NAMALWA (cell line): ENCODE results near the gene RBM41.
"Not testable (repeated sequence)": the region's sequence is repeated elsewhere in the genome, so short reads cannot be mapped to it uniquely, and the experiment has no call there.

ENCODE experiments used
- DNase-seq: peaks from one replicate; pipeline ENCODE4 v3.0.0-alpha.2; 2015; ENCODE audit warnings: low spot score

The RBM41 gene

GRCh38 chrX:107118322-107119147 is at the start of gene RBM41:
TSS of gene RBM41 (minus strand) at chrX:107118822. CDS start at chrX:107118773, 49 bp downstream.
- DNase-seq: peak; percentile 70

- no peak for DNase-seq
These were observed 49.6 kb upstream of the RBM41 start for GRCh38 chrX:107168257-107168656.

DNA sequence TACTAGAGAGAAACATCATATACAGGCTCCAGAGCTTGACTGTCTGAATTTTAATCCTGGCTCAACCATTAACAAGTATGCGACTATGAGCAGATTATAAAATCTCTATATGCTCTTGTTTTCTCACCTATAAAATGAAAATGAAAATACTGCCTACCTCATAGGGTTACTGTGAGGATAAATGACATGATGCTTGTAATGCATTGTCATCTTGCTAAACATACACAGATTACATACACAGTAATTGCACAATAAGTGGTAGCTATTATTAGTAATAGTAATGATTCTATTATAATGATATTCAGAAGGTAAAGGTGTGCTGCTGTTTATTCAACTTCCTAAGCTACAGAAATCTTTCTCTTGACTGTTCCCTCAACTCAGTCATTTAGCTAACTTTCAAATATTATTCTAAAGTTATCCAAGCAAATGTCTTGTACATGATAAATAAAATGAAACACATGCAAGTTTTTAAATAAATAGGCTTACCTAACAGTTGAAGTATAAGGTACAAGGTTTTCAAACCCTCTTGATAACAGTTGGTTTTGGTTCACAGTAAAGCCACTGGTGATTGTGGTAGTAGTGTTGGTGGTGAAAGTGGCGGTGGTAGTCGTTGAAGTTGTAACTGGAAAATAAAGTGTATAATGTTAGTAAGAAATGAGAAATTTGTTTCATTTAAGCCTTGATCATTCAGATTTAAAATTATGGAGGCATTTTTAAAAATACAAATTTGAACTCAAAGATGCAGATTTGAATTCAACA is 48.7 kb upstream of the RBM41 start:
- no peak for DNase-seq

DNA sequence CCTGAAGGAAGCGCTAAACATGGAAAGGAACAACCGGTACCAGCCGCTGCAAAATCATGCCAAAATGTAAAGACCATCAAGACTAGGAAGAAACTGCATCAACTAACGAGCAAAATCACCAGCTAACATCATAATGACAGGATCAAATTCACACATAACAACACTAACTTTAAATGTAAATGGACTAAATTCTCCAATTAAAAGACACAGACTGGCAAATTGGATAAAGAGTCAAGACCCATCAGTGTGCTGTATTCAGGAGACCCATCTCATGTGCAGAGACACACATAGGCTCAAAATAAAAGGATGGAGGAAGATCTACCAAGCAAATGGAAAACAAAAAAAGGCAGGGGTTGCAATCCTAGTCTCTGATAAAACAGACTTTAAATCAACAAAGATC is 39.0 kb upstream of the RBM41 start:
- not testable (repeated sequence) for DNase-seq

DNA sequence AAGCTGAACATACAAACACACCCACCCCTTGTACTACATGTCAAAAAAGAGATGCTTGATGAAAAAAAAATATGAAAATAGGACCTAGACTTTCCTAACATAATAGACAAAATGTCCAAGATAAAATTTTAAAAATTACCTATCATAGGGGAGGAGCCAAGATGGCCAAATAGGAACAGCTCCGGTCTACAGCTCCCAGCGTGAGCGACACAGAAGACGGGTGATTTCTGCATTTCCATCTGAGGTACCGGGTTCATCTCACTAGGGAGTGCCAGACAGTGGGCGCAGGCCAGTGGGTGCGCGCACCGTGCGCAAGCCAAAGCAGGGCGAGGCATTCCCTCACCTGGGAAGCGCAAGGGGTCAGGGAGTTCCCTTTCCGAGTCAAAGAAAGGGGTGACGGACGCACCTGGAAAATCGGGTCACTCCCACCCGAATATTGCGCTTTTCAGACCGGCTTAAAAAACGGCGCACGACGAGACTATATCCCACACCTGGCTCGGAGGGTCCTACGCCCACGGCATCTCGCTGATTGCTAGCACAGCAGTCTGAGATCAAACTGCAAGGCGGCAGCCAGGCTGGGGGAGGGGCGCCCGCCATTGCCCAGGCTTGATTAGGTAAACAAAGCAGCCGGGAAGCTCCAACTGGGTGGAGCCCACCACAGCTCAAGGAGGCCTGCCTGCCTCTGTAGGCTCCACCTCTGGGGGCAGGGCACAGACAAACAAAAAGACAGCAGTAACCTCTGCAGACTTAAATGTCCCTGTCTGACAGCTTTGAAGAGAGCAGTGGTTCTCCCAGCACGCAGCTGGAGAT is 37.2 kb upstream of the RBM41 start:
- DNase-seq: not testable (repeated sequence)

DNA sequence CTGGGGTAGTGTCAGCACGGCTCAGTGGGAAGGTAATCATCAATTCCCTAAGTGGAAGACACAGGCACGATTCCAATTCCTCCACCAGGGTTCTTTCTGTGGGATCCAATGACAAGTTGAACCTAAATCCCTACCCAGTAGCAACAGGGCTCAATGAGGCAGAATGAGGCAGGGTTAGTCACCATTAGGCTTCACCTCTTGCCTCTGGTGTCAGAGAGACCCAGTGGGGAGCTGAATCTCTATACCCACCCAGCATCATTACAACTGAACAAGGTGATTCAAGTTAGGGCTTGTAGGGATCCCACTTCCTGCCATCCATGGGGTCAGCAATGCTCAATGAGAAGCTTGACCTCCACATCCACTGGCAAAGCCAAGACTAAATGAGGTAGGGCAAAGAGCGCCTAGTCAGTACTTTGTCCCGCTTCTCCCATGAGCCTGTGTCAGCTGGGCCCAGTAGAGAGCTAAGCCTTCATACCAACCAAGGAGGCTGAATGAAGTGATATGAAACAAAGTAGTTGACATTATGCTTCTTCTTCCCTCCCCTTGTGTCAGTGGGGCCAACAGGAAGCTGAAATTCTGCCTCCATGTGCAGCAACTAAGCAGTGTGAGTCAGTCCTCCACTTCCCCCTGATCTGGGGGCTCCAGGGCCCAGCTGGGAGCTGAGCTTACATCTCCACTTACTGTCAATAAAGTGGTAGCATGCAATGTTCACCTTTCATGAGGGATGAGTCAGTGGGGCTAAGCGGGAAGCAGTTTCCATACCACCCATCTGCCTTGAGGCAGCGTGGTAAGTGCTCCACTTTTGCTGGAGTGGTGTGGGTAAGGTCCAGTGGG is 36.4 kb upstream of the RBM41 start:
- DNase-seq: no peak

DNA sequence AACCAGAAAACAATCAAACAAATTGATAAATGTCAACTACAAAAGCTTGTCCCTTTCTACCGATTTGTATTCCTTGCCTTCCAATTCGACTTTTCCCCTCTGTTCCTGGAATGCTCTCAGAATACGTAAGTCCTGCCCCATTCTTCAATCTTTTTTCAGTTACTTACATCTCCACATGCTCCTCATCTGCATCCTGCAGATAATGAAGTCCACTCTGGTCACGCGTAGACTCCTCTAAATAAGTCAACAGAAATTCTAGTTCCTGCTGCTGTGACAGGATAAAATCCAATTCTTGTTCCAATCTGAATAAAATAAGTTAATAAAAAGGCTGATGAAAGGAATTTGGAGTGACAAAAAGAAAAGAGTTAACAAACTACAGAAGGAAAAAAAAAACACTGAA is 34.4 kb upstream of the RBM41 start:
- no peak for DNase-seq

DNA sequence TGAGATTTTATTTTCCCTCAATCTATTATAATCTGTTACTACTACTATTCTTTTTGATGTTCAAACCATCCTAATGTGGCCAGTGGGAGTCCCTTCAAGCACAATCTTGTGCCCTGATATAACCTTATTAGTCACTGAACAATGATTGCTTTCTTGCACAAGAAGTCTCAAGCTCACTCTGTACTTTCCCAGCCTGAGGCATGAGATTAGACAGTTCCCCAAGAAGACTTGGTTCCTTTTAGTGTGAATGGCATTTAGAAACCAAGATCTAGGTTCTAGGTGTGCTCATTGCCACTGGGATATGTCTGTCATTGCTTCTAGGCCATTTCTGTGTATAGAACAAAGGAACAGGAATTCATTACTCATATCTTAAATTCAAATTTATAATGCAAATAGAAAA is 28.0 kb upstream of the RBM41 start:
- no peak for DNase-seq

DNA sequence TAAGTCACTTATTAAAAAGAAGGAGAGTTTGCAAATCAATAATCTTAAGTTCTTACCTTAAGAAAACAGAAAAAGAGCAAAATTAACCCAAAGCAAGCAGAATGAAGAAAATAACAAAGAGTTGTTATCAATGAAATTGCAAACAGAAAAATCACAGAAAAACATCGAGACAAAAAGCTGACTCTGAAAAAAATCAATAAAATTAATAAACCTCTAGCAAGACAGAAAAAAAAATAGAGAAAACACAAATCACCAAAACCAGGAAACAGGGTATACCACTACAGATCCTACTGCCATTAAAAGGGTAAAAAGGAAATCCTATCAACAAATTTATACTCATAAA is 17.3 kb upstream of the RBM41 start:
- DNase-seq: no peak

- no peak for DNase-seq
These were observed 16.7 kb upstream of the RBM41 start for GRCh38 chrX:107135049-107135964.

GRCh38 chrX:107123750-107124149 is 5.1 kb upstream of the RBM41 start:
- no peak for DNase-seq

- DNase-seq: no peak
These were observed 661 bp upstream of the RBM41 start for GRCh38 chrX:107119283-107119682.

DNA sequence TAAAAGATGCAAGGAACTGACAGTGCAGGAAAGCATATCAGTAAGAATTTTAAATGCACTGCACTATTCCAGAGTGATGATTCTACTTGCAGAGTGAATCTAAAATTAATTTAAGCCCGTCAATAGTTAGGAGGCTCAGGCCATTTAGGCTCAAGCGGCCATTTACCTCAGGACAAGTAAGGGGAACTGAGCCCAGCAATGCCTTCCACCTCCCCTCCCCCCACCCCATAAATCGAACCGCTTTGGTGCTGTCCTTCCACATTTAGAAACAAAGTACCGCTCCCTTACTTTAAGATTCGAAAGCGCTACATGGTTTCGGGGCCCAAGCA is 665 bp downstream of the RBM41 start:
- no peak for DNase-seq

DNA sequence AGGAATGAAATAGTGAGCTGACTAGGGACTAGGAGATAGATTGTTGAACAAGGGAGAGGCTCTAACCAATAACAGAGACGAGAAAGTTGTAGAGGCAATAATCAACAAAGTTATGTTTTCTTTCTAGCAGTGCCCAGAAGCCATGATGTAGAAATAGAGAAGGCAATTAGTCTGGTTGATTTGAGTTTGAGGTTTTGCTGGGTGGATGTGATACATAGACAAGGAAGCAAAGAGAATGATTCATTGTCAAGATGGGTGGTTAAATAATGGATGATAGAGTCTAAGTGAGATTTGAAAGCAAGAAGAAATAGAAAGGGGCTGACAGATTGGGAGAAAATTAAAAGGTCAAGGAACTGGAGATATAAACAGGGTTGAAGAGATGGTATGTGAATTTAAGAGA is 11.2 kb downstream of the RBM41 start:
- no peak for DNase-seq

GRCh38 chrX:107102980-107103379 is 15.6 kb downstream of the RBM41 start:
- DNase-seq: no peak

GRCh38 chrX:107076158-107076557 is 42.5 kb downstream of the RBM41 start:
- no peak for DNase-seq

GRCh38 chrX:107057731-107058130 is 60.9 kb downstream of the RBM41 start:
- not testable (repeated sequence) for DNase-seq

GRCh38 chrX:107054978-107055377 is 63.6 kb downstream of the RBM41 start:
- DNase-seq: no peak

- DNase-seq: no peak
These were observed 68.4 kb downstream of the RBM41 start for GRCh38 chrX:107050195-107050709.

GRCh38 chrX:107047622-107048021 is 71.0 kb downstream of the RBM41 start:
- DNase-seq: no peak

- DNase-seq: no peak
These were observed 88.9 kb downstream of the RBM41 start for GRCh38 chrX:107029752-107030151.
